ENCODE results near the gene RMP24.

The RMP24 gene

DNA sequence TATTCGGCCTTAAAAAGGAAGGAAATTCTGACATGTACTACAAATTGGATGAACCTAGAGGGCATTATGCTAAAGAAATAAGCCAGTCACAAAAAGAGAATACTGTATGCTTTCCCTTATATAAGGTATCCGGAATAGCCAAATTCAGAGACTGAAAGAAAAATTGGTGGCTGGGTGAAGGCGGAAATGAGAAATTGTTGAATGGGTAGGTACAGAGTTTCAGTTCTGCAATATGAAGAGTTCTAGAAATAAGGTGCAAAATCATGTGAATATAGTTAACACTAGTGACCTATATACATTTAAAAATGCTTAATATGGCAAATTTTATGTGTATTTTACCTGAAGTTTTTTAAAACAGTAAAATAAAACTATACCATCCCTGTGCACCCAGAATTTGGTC, 43.1 kb downstream of the RMP24 start (continued):
- TF ChIP-seq CREB5 (CRISPR knock-in tag; IDR thresholded peaks at IDR 0.05; ENCODE audit: low read depth) (no peak), TOX (CRISPR knock-in tag; IDR thresholded peaks at IDR 0.05; ENCODE audit: borderline replicate concordance) (no peak)

DNA sequence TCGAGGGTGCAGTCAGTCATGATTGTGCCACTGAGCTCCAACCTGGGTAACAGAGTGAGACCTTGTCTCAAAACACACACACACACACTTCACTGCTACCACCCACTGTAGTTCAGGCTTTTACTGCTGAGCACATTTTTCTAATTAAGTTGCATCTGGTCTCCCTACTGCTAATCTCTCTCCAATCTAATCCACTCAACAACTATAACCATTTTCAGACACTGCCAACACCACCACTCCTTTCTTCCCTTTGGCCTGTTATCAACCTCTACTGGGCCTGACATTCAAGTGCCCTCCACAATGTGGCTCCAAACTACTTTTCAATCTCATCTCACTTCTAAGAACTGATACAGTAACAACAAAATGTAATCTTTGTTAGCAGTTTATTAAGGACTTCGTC, 44.8 kb downstream of the RMP24 start:
- ATAC-seq, result peak; percentile 56
- no peak for TF ChIP-seq ARNTL (CRISPR knock-in tag; IDR thresholded peaks at IDR 0.05; ENCODE audit: borderline replicate concordance, low read depth)
- TF ChIP-seq ZNF70 (CRISPR knock-in tag; IDR thresholded peaks at IDR 0.05), result no peak
- TF ChIP-seq, protein P1, sequence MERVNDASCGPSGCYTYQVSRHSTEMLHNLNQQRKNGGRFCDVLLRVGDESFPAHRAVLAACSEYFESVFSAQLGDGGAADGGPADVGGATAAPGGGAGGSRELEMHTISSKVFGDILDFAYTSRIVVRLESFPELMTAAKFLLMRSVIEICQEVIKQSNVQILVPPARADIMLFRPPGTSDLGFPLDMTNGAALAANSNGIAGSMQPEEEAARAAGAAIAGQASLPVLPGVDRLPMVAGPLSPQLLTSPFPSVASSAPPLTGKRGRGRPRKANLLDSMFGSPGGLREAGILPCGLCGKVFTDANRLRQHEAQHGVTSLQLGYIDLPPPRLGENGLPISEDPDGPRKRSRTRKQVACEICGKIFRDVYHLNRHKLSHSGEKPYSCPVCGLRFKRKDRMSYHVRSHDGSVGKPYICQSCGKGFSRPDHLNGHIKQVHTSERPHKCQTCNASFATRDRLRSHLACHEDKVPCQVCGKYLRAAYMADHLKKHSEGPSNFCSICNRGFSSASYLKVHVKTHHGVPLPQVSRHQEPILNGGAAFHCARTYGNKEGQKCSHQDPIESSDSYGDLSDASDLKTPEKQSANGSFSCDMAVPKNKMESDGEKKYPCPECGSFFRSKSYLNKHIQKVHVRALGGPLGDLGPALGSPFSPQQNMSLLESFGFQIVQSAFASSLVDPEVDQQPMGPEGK (CRISPR knock-in tag; IDR thresholded peaks at IDR 0.05; ENCODE audit: borderline replicate concordance), result no peak
- TF ChIP-seq ZFP30 (CRISPR knock-in tag; IDR thresholded peaks at IDR 0.05), result no peak
- TF ChIP-seq, protein P2, sequence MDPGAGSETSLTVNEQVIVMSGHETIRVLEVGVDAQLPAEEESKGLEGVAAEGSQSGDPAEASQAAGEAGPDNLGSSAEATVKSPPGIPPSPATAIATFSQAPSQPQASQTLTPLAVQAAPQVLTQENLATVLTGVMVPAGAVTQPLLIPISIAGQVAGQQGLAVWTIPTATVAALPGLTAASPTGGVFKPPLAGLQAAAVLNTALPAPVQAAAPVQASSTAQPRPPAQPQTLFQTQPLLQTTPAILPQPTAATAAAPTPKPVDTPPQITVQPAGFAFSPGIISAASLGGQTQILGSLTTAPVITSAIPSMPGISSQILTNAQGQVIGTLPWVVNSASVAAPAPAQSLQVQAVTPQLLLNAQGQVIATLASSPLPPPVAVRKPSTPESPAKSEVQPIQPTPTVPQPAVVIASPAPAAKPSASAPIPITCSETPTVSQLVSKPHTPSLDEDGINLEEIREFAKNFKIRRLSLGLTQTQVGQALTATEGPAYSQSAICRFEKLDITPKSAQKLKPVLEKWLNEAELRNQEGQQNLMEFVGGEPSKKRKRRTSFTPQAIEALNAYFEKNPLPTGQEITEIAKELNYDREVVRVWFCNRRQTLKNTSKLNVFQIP (CRISPR knock-in tag; IDR thresholded peaks at IDR 0.05; ENCODE audit: borderline replicate concordance, low read depth), result no peak
- TF ChIP-seq ZNF8 (CRISPR knock-in tag; IDR thresholded peaks at IDR 0.05), result no peak
- no peak for TF ChIP-seq ZFP3 (CRISPR knock-in tag; IDR thresholded peaks at IDR 0.05)
- no peak for TF ChIP-seq CSDC2 (CRISPR knock-in tag; IDR thresholded peaks at IDR 0.05)
- no peak for TF ChIP-seq CREB5 (CRISPR knock-in tag; IDR thresholded peaks at IDR 0.05; ENCODE audit: low read depth)
- TF ChIP-seq SNAI2 (CRISPR knock-in tag; IDR thresholded peaks at IDR 0.05), result no peak
- TF ChIP-seq, protein P3, sequence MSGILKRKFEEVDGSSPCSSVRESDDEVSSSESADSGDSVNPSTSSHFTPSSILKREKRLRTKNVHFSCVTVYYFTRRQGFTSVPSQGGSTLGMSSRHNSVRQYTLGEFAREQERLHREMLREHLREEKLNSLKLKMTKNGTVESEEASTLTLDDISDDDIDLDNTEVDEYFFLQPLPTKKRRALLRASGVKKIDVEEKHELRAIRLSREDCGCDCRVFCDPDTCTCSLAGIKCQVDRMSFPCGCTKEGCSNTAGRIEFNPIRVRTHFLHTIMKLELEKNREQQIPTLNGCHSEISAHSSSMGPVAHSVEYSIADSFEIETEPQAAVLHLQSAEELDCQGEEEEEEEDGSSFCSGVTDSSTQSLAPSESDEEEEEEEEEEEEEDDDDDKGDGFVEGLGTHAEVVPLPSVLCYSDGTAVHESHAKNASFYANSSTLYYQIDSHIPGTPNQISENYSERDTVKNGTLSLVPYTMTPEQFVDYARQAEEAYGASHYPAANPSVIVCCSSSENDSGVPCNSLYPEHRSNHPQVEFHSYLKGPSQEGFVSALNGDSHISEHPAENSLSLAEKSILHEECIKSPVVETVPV (CRISPR knock-in tag; IDR thresholded peaks at IDR 0.05), result 0 out of 2 replicates have a peak, but pooled peaks have one; percentile 35
- TF ChIP-seq ZNF565 (CRISPR knock-in tag; conservative IDR thresholded peaks at IDR 0.05; ENCODE audit: low read depth), result no peak
- TF ChIP-seq ISL1 (CRISPR knock-in tag; IDR thresholded peaks at IDR 0.05), result peak; percentile 25; the same call in 1 of the 2 replicates
- no peak for TF ChIP-seq ESRRG (CRISPR knock-in tag; IDR thresholded peaks at IDR 0.05)
- TF ChIP-seq TCF4 (CRISPR knock-in tag; IDR thresholded peaks at IDR 0.05; ENCODE audit: borderline replicate concordance), result peak; percentile 96
- peak; percentile 90; the same call in 1 of the 2 replicates for TF ChIP-seq GLIS3 (CRISPR knock-in tag; IDR thresholded peaks at IDR 0.05)
- TF ChIP-seq ZC3H10 (CRISPR knock-in tag; IDR thresholded peaks at IDR 0.05), result no peak
- no peak for TF ChIP-seq PPARA (CRISPR knock-in tag; IDR thresholded peaks at IDR 0.05; ENCODE audit: borderline replicate concordance)
- TF ChIP-seq RARB (CRISPR knock-in tag; IDR thresholded peaks at IDR 0.05), result no peak
- no peak for TF ChIP-seq OSR1 (CRISPR knock-in tag; IDR thresholded peaks at IDR 0.05)
- TF ChIP-seq TOX (CRISPR knock-in tag; IDR thresholded peaks at IDR 0.05; ENCODE audit: borderline replicate concordance), result no peak
- peak; percentile 68 for TF ChIP-seq TSHZ2 (CRISPR knock-in tag; IDR thresholded peaks at IDR 0.05)
- no peak for TF ChIP-seq BACH2 (CRISPR knock-in tag; IDR thresholded peaks at IDR 0.05; ENCODE audit: borderline replicate concordance)
